Activated CD8-positive, alpha-beta memory T cell treated with anti-CD3 and anti-CD28 coated beads, Interleukin-2, amount 50 U/mL, for 4 hours (primary cell): ENCODE measurements around the gene EXOC1.
"Not testable (repeated sequence)": the region's sequence is repeated elsewhere in the genome, so short reads cannot be mapped to it uniquely, and the experiment has no call there.

Source experiments
- DNase-seq: peaks from one replicate; pipeline ENCODE4 v3.0.0-alpha.2; 2020

The EXOC1 gene

DNA sequence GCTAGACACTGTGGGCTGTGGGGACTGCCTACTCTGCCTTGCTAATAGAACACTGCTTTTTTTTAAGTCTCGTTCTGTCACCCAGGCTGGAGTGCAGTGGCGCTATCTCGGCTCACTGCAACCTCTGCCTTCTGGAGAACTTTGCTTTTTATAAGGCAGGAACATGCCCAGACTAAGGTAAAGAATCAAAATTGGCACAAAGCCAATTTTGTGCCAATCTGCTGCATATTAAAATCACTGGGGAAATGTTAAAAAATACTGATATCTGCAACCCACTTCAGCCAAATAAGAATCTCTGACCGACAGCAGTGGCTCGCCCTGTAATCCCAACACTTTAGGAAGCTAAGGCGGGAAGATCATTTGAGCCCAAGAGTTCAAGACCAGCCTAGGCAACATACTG, 58.8 kb downstream of the EXOC1 start:
- DNase-seq, result no peak

DNA sequence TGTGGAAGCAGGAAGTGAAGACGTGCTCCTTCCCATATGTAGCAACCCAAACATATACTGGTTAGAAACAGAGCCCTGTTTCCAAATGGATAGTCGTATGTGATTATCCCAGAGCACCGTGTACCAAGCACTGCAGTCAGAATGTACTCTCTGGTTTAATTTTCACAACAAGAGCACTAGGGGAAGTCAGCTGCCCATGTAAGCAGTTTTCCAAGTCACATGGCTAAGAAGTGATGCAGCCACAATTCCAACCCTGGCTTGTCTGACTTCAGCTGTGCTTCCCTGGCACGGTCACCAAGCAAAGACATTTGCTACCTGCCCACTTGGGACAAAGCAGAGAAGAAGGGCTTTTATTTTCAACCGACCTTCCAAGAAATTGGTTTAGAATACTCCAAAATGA, 67.1 kb downstream of the EXOC1 start:
- no peak for DNase-seq

DNA sequence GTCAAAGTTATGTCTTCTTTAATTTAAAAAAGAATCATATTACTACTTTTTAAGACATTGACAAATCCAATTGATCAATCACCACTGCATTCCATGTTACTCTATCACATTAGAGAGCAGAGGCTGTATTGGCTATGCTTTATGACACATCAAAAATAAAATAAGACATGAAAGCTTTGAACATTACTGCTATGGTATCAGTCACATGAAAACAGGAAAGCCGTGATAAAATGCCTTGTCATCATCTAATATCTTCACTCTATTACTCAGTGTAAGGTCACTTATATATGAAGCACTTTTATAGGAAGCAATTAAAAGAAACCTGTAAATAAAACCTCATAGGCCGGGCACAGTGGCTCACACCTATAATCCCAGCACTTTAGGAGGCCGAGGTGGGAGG, 67.6 kb downstream of the EXOC1 start:
- no peak for DNase-seq

DNA sequence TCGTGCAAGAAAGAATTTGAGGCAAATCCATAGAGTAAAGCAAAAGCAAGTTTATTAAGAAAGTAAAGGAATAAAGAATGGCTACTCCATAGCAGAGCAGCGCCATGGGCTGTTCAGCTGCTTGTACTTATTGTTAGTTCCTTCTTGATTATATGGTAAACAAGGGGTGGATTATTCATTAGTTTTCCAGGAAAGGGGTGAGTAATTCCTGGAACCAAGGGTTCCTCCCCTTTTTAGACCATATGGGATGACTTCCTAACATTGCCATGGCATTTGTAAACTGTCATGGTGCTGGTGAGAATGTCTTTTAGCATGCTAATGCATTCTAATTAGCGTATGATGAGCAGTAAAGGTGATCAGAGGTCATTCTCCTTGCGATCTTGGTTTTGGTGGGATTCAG, 71.8 kb downstream of the EXOC1 start:
- no peak for DNase-seq

DNA sequence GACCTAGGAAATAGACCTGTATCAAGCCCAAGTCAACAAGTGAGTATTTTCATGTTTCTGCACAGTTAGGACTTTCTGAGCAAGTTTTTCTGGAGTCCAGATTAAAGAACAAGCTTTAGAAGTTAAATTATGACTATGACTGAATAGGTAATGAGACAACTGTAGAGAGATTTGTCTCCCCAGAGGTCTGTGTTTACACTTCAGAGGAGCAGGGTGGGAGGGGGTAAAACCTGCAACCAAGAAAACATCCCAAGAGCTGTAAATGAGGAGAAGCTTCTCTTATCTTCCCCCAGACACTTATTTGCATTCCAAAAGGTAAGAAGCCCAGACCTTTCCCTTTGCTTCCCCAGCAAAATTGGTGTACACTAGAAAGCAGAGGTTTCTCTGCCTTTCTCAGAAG, 73.2 kb downstream of the EXOC1 start:
- DNase-seq, result no peak

DNA sequence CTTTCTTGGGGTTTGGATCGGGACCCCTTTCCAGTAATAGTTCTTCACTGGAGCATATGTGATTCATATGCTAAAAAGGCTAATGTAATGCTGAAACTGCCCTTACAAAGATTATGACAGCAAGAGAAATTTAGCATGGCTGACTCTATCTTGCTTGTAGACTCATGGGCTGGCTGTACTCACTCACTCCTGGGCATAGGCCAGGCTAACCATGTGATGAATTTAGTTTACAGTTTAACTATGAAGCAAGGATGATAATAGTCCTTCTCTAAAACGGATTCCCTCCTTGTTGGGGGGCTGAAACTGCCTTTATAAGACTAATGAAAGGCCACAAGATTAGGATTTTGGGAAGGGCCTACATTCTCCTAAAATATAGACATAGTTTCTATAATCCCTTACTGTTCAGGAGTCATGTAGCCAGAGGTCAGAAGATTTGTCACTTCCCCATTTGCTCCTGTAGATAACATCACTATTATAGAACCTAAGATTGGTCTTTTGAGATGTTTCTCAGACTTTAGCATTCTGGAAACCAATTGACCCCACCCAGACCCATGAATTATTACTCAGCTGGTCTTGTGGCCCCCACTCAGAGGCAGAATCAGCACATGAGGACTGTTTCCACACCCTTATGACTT, 74.5 kb downstream of the EXOC1 start:
- DNase-seq, result no peak

DNA sequence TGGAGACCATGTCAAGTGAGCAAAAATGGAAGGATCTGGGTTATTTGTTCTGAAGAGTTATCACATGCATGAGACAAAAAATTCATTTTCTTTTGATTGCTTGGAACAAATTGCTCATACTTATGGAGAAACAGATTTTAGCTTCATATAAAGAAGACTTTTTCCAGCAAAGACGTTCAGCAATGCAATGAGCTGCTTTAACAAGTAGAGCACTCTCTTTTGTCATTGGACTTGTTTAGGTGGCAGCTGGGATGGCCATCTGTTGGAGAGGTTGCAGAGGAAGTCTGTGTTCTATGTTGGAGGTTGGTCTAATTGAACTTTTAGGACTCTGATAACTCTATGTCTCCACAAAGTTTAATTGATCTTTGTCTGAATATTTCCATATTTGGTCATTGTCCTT, 75.4 kb downstream of the EXOC1 start:
- no peak for DNase-seq

DNA sequence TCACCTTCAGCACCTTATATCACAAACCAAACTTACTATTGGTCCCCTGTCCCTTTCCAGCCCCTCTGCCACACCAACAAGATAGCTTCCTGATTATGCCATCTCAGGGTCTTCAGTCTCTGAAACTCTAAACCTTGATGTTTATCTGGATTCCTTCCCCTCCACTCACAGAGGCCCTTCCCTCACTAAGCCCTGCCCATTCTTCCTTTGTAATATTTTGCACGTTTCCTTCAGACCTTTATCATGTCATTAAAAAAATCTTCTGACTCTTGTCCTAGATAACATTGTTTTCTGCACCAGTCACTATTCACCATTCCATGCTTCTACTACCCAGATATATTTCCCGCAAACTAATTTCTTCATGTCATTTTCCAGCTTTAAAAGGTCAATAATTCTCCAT, 77.6 kb downstream of the EXOC1 start:
- DNase-seq, result no peak

DNA sequence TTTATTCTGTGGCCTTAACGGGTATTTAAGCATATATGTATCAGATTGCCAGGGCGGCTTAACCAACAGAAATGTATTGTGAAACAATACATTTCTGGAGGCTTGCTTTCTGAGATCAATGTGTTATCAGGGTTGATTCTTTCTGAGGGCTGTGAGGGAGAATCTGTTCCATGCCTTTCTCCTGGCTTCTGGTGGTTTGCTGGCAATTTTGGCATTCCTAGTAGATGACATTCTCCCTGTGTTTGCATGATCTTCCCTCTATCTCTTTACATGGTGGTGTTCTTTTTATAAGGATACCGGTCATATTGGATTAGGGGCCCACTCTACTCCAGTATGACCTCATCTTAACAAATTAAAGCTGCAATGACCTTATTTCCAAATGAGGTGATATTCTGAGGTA, 78.4 kb downstream of the EXOC1 start:
- no peak for DNase-seq

DNA sequence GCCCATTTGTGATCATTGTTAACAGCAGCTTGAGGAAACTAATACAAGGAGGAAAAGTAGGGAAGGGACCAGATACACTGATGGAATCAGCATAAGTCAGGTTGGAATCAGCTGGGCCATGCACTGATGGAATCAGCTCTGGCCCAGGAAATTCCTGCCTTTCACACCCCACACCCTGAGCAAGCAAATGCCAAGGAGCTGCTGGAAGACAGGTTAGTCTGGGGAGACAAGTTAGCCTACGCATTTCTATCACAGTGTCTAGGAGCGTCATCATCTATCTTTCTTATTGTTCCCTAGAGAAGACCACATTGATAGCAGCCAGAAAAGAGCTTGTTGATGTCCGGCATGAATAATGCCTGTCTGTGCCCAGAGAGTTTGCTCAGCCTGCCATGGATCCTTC, 79.1 kb downstream of the EXOC1 start:
- no peak for DNase-seq

DNA sequence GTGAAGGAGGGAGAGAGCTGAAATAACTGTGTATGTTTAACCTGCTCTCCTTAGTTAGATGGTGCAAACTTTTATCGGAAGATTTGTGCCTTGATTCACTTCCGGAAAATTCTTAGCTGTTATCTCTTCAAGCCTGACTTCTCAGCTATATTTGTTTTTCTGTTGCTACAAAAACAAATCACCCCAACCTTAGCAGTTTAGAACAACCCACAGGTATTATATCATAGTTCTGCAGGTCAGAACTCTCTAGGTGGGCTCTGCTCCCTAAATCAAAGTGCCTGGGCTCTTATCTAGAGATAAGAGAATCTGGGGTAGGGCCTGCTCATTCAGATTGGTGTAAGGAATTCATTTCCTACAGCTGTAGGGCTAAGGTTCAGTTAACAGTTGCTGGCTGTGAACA, 80.2 kb downstream of the EXOC1 start:
- DNase-seq, result no peak

DNA sequence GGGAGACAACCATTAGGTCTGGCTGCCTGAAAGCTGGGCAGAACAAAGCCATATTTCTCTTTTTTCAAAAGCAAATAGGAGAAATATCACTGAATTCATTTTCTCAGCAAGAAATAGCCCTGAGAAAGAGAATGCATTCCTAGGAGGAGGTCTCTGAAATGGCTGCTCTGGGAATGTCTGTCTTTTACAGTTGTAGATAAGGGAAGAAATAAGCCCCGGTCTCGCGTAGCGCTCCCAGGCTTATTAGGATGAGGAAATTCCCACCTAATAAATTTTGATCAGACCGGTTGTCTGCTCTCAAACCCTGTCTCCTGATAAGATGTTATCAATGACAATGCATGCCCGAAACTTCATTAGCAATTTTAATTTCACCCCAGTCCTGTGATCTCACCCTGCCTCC, 82.5 kb downstream of the EXOC1 start:
- DNase-seq, result not testable (repeated sequence)

DNA sequence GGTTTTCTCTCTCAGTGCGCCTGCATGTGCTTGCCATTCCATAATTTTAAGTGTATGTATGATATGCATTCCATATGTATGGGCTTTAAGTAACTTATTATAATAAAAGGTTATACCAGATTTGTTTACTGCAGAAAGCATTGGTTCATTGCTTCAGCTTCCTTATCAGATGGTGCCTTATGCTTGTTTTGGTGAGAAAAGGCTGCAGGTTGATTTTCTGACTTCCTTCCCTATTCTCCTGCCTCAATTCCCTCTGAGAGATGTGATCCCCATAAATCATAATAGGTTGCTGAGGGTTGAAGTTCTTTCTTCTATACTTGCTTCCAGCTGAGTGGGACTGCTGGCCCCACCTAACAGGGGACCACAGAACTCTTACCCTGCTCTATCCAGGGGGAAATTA, 85.0 kb downstream of the EXOC1 start:
- DNase-seq, result no peak

DNA sequence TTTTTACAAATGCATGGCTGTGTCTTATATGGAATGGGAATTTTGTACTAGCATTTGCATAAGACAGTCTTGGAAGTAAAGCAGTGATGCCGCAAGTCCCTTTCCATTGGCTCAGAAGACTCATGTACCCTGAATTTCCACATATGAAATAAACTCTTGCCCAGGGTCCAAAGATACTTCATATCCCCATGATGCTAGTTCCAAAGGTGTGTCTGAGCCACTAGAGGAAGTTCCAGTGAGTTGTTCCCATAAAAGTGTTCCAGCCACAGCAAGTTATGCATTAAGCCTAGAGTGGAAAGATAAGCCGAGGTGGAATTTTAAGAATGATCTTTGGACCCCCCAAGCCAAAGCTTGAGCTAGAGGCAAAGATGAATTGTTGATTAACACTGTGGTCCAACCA, 86.0 kb downstream of the EXOC1 start:
- DNase-seq, result no peak

DNA sequence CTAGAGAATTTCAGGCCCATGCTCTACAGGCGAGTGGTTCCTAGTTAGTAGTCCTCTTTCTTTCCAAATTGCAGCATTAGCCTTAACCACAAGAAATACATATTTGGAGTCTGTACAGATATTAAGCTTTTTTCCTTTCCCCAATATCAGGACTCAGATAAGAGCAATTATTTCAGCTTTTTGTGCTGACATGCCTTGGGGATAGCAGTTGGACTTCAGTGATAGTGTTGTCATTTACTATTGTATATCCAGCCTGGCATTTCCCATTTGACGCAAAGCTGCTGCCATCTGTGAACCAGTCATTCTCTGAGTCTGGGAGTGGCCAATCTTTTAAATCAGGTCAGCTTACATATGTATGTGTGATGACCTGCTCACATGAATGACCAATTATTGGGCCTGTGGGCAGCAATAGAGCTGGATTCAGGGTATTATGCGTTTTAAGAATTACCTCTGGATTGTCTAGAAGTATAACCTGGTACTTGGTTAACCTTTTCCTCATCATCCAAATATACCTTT, 88.5 kb downstream of the EXOC1 start:
- DNase-seq, result no peak

DNA sequence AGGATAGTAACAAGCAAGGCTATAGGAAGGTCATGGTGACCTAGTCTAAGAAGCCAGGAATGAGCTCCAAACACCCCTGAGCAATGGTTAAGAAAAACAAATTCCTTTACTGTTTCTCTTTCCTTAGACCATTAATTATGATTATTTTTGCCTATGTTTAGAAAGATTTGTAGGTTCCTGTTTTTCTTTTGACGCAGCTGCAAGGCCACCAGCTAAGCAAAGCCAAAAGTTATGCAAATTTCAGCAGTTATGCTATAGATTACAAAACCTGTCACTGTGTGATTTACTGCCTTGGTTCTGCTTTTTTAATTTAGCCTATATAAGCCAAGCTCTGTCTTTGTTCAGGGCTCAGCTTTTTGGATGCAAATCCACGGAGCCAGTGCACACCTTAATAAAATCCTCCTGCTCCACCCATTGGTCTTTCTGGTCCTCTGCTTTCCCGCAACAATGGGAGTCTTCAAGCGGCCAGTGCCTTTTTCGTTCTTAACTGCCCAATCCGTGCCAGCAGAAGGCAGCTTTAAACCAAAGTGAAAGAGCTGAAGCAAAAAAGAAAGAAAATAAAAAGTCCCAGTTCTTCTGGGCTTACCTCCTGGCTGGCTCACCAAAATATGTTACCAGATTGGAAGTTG, 93.9 kb downstream of the EXOC1 start:
- DNase-seq, result no peak

DNA sequence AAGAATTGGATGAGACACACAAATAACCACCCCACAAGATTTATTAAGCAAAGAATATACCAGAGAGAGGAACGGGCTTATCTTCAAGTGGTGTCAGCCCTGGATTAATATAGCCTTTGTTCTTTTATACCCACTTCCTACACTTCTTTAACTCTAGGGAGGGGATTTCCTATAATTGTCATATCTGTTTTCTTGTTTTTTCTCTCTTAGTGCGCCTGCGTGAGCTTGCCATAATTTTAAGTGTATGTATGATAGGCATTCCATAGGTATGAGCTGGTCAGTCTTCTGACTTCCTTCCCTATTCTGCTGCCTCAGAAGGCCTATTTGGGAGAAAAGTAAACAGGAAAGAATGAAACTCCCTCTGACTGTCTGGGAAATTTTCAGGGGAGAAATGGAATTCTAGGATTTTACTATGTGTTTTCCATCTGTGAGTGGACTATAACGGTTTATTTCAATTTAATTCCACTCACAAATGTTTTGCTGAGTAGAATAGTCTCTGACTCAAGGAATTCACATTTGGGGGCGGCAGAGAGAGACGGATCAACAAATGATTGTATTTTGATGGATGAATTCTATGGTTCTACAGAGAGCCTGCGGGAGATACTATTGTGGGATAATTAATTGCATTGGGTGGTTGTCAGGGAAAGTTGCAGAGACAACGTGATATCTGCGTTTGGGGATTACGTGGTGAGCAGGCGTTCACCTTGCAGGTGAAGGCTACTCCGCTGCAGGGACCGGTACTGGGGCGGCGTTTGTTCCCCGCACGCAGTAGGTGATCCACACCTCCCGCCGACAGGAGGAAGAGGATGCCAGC, 94.7 kb downstream of the EXOC1 start:
- peak; percentile 21 for DNase-seq

DNA sequence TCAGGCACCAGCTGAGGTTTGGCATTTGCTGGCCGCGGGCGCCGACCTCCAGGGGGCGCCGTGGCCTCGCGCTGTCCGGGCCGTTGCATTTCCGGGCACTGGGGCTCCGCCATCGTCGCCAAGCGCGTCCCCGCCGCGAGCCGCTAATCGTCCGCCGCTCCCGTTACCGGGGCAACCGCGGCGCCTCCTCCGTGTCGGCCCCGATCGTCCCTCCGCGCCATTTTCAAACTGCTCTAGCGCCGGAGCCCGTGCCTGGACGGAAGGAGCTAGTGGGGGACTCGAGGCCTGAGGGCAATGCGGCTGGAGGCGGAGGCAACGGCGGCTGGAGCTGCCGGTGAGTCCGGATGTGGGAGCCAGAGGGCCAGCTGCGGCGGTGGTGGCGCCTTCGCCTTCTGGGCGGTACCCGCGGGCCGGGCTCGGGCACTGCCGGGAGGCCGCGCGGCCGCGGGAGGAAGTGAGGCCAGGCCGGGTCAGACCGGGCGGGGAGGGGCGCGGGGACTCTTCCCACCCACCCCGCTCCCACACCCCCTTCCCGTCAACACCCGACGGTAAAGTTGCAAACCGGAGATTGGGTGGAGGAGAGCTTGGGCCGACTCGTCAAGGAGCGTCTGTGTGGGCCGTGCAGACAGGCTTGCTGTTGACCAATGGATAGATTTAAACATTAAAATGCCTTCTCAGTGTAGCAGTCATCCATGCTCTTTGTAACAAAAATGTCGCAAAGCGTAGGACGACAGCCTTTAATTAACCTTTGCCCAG, 95.5 kb downstream of the EXOC1 start, which contains the start of gene CEP135:
Gene CEP135 (plus strand): TSS at position 220 of the 756 bp plus-strand sequence. CDS start 3,186 bp downstream, outside the sequence.
- peak; percentile 91 for DNase-seq

DNA sequence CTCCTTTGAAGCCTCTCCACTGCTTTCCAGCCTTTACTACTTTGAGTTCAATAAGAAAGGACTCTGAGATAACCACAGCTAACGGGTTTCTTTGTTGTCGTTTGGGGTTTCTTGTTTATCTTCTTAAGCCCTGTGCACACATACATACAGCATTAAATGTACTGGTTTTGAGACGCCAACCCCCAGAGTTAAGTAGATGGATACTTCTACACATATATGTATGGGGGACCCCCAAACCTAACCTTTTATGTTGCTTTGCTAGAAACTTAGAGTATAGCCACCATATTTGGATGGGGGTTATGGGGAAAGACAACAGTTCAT, 96.0 kb downstream of the EXOC1 start:
- DNase-seq, result no peak

DNA sequence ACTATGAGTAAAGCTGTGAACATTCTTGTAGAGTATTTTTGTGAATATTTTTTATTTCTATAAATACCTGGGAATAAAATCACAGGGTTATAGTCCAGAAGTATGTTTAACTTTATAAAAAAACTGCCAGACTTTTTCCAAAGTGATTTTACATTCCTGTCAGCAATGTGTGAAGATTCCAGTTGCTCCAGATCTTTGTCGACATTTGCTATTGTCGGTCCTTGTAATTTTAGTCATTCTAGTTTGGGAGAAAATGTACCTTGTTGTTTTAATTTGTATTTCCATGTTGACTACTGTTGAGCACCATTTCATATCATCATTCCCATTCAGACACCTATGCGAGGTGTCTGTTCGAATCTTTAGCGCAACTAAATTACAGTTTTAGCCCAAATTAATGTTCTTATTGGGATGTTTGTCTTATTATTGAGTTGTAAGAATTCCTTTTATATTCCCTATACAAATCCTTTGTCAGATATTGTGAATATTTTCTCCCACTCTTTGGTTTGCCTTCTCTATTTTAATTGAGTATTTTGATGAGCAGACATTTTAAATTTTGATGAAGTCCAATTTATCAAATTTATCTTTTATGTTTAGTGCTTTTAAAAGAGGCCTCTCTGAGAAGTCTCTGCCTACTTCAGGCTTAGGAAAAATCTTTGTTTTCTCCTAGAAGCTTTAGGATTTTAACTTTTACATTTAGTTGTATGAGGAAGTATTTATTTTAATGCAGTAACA, 97.9 kb downstream of the EXOC1 start:
- DNase-seq, result no peak
